Endothelial cell of umbilical vein (primary cell): Measurements from ENCODE around the gene CWF19L2. TPM values are rescaled to one million over a fixed set of nuclear protein-coding genes. Genes with fewer than 3 reads are reported as not detected.

ENCODE experiments used
- BruUV-seq: library from RNA; stranded (reverse); fragments of 400-500 nt; replicated peaks from 2 replicates; lab custom pipeline; 2021; lab: Mats Ljungman, UMichigan
- CTCF ChIA-PET: fragments of 300-600, 350-600 bp; sonication (Branson Sonifier 250); formaldehyde crosslinking; loops from one replicate; lab custom pipeline; 2021; ENCODE audit warnings: antibody characterized with exemption, inconsistent platforms; lab: Charles Lee
- POLR2A ChIA-PET: fragments of 300-600, 350-600 bp; sonication (Branson Sonifier 250); formaldehyde crosslinking; loops from one replicate; lab custom pipeline; 2021; ENCODE audit warnings: antibody characterized with exemption, inconsistent platforms; lab: Charles Lee
- DNase-seq: peaks from one replicate; pipeline ENCODE4 v3.0.0-alpha.2; 2011; ENCODE audit warnings: low read depth, low spot score
- FAIRE-seq: peaks from 2 replicates; lab custom pipeline; 2011; peaks lifted over from hg19 to GRCh38; lab: Jason Lieb, UNC
- H2AFZ ChIP-seq: 2 replicates; pipeline ENCODE4 v1.6.0; 2012; ENCODE audit warnings: low read depth, low read length, control low read depth, inconsistent platforms
- H3K27ac ChIP-seq: 2 replicates; pipeline ENCODE4 v1.5.1; 2011; ENCODE audit warnings: low read depth, mild to moderate bottlenecking, control low read depth, low read length, moderate library complexity; ENCODE audit not compliant: insufficient read depth
- H3K27me3 ChIP-seq, 2 experiments: 2 replicates each; pipeline versions ENCODE4 v1.6.0 to v1.6.1; 2011; ENCODE audit warnings: low read length in 2 of 2, mixed read lengths in 1 of 2; ENCODE audit not compliant: control insufficient read depth in 2 of 2, insufficient read depth in 2 of 2
- H3K36me3 ChIP-seq, 2 experiments: 2 replicates in 1 of 2; 3 replicates in 1 of 2; pipeline ENCODE4 v1.5.1; 2011; ENCODE audit warnings: low read length in 2 of 2, mild to moderate bottlenecking in 1 of 2, moderate library complexity in 1 of 2; ENCODE audit not compliant: control insufficient read depth in 2 of 2, insufficient read depth in 2 of 2; ENCODE audit errors: extremely low read depth in 1 of 2
- H3K4me1 ChIP-seq: 3 replicates; pipeline ENCODE4 v1.5.1; 2011; ENCODE audit warnings: mild to moderate bottlenecking, low read length; ENCODE audit not compliant: control insufficient read depth, insufficient read depth; ENCODE audit errors: extremely low read depth
- H3K4me2 ChIP-seq: 2 replicates; pipeline ENCODE4 v1.6.1; 2011; ENCODE audit warnings: low read length, control low read depth, mixed read lengths; ENCODE audit not compliant: insufficient read depth
- H3K4me3 ChIP-seq, 3 experiments: fragments of 200-600 bp in 1 of 3; sonication (generic), shearing (Covaris generic) in 1 of 3; replicated peaks in 1 of 3; 2 replicates each; pipeline ENCODE4 v1.5.1; 2011 to 2016; ENCODE audit warnings: control low read depth in 3 of 3, low read length in 3 of 3, mild to moderate bottlenecking in 2 of 3, inconsistent platforms in 1 of 3, low read depth in 1 of 3, moderate library complexity in 1 of 3; ENCODE audit not compliant: insufficient read depth in 1 of 3
- H3K79me2 ChIP-seq: 2 replicates; pipeline ENCODE4 v1.6.0; 2012; ENCODE audit warnings: low read length, inconsistent platforms; ENCODE audit not compliant: control insufficient read depth, insufficient read depth
- H3K9ac ChIP-seq: replicated peaks from 2 replicates; pipeline ENCODE3; 2011; ENCODE audit warnings: low read length, control low read depth; ENCODE audit not compliant: insufficient read depth; ENCODE audit errors: extremely low read depth
- H3K9me1 ChIP-seq: replicated peaks from 3 replicates; pipeline ENCODE4 v1.6.0; 2011; ENCODE audit warnings: mild to moderate bottlenecking, low read length; ENCODE audit not compliant: control insufficient read depth, insufficient read depth; ENCODE audit errors: extremely low read depth
- H3K9me3 ChIP-seq: replicated peaks from 2 replicates; pipeline ENCODE4 v1.5.1; 2012; ENCODE audit warnings: low read length, inconsistent platforms; ENCODE audit not compliant: control insufficient read depth, insufficient read depth
- H4K20me1 ChIP-seq: replicated peaks from 2 replicates; pipeline ENCODE3; 2011; ENCODE audit warnings: mild to moderate bottlenecking, low read length; ENCODE audit not compliant: control insufficient read depth, insufficient read depth; ENCODE audit errors: extremely low read depth
- CTCF ChIP-seq, 2 donors: IDR thresholded peaks; 1 replicate in 1 of 2; 2 replicates in 1 of 2; pipeline ENCODE4 v1.5.1; 2011; ENCODE audit warnings: low read length in 2 of 2, mild to moderate bottlenecking in 2 of 2, moderate library complexity in 2 of 2, control low read depth in 1 of 2, inconsistent platforms in 1 of 2, low read depth in 1 of 2; ENCODE audit not compliant: insufficient read depth in 1 of 2; ENCODE audit errors: extremely low read depth in 1 of 2
- EZH2 ChIP-seq: IDR thresholded peaks from 2 replicates; pipeline ENCODE4 v1.6.1; 2012; ENCODE audit warnings: borderline replicate concordance, low read depth, mild to moderate bottlenecking, moderate library complexity, low read length, inconsistent platforms; ENCODE audit not compliant: severe bottlenecking
- FOS ChIP-seq: IDR thresholded peaks from 2 replicates; pipeline ENCODE4 v1.6.1; 2011; ENCODE audit warnings: mild to moderate bottlenecking, low read length, moderate library complexity, borderline replicate concordance; ENCODE audit not compliant: insufficient read depth
- GATA2 ChIP-seq: IDR thresholded peaks from 2 replicates; pipeline ENCODE4 v1.7.0; 2011; ENCODE audit warnings: low read depth, mild to moderate bottlenecking, moderate library complexity, mixed read lengths, low read length; ENCODE audit not compliant: insufficient read length, insufficient read depth
- JUN ChIP-seq: IDR thresholded peaks from 2 replicates; pipeline ENCODE4 v1.6.1; 2011; ENCODE audit warnings: borderline replicate concordance, low read depth; ENCODE audit not compliant: insufficient read length, insufficient read depth
- MAX ChIP-seq: IDR thresholded peaks from 2 replicates; pipeline ENCODE4 v1.6.1; 2011; ENCODE audit not compliant: insufficient read depth, insufficient read length
- MYC ChIP-seq: IDR thresholded peaks from one replicate; pipeline ENCODE4 v1.6.1; 2011; ENCODE audit warnings: mild to moderate bottlenecking, low read depth, low read length
- POLR2A ChIP-seq: IDR thresholded peaks from 2 replicates; pipeline ENCODE4 v1.6.1; 2012; ENCODE audit warnings: low read depth, mild to moderate bottlenecking, control low read depth, low read length
- POLR2AphosphoS5 ChIP-seq: IDR thresholded peaks from 2 replicates; pipeline ENCODE4 v1.6.1; 2012; ENCODE audit warnings: low read depth, mild to moderate bottlenecking, control low read depth, low read length, moderate library complexity; ENCODE audit not compliant: insufficient read depth
- dilution Hi-C: fragments of 300-500 bp; cut with MboI; formaldehyde crosslinking; loops from one replicate; pipeline ENCODE4 v1.15.0; 2019; ENCODE audit warnings: low sequenced_read_pairs; ENCODE audit not compliant: extremely low pct_ligation_motif_present
- intact Hi-C: fragments of 100-400 bp; cut with micrococcal nuclease; formaldehyde crosslinking; loops from one replicate; pipeline ENCODE4 v1.10.0; 2022
- polyA plus RNA-seq, 4 experiments: library from polyadenylated mRNA; depleted of rRNA in 3 of 4; stranded (reverse) in 3 of 4; unstranded in 1 of 4; fragments of >200 nt; gene quantifications; 2 replicates each; pipeline versions ENCODE4 v1.2.1 to v1.2.3, GENCODE V29; 2011 to 2012; ENCODE audit warnings: missing spikeins in 1 of 4
- total RNA-seq: library from RNA; stranded (reverse); gene quantifications from 2 replicates; pipeline ENCODE4 v1.2.3, GENCODE V29; 2021

The CWF19L2 gene
- total and polyA plus RNA-seq, 2 donors (not counting 3 experiments of a cell fraction or from before 2014, with no cell fraction given) = 1.4 to 11.8 TPM

GRCh38 chr11:107385361-107385981, 72.2 kb downstream of the CWF19L2 start:
- Histone ChIP-seq H3K4me1 (no peaks in the 10 kb centered on the region), H4K20me1 (no peaks in the 10 kb centered on the region), H3K79me2 (no peaks in the 10 kb centered on the region), H3K9ac (no peak overlapping the region), H3K27ac (no peak overlapping the region), H3K9me1 (no peaks in the 10 kb centered on the region), H3K27me3 (no peaks in the 10 kb centered on the region), H3K9me3 (no peaks in the 10 kb centered on the region), H2AFZ (no peak overlapping the region), H3K4me2 (no peak overlapping the region), H3K36me3 (no peaks in the 10 kb centered on the region), H3K4me3 (no peak overlapping the region)
- no TSS peak for BruUV-seq
- intact Hi-C loops = no loop called here
- CTCF ChIA-PET = no interaction called here
- DNase-seq (no peak), FAIRE-seq (no peak)
- dilution Hi-C loops = no loop called here
- POLR2A ChIA-PET = no interaction called here
- TF ChIP-seq JUN (no peak), POLR2AphosphoS5 (no peak), MYC (no peak), CTCF (IDR thresholded peaks at IDR 0.05; ENCODE audit: extremely low read depth in 1 of 2, insufficient read depth in 1 of 2, low read depth in 1 of 2, low read length in 2 of 2) (no peak), POLR2A (no peak), FOS (no peak), GATA2 (no peak), EZH2 (no peak), MAX (no peak)
